Choroid plexus epithelial cell (primary cell): Measurements from ENCODE around the gene FAM124A.

ENCODE experiments used
- DNase-seq: peaks from one replicate; pipeline ENCODE4 v3.0.0-alpha.2; 2010; ENCODE audit warnings: low read depth
- H3K4me3 ChIP-seq: 2 replicates; pipeline ENCODE4 v1.5.1; 2011; ENCODE audit warnings: low read depth, mild to moderate bottlenecking, control low read depth, low read length, moderate library complexity
- CTCF ChIP-seq: conservative IDR thresholded peaks from 2 replicates; pipeline ENCODE4 v1.5.1; 2011; ENCODE audit warnings: low read depth, mild to moderate bottlenecking, control low read depth, inconsistent platforms, low read length, moderate library complexity

FAM124A gene

GRCh38 chr13:51240178-51240577, 18.0 kb downstream of the FAM124A start:
- no peak for DNase-seq
- H3K4me3 ChIP-seq, result no peak overlapping the region
- no peak for TF ChIP-seq CTCF

GRCh38 chr13:51240958-51241357, 18.8 kb downstream of the FAM124A start:
- DNase-seq, result no peak
- no peak overlapping the region for H3K4me3 ChIP-seq
- no peak for TF ChIP-seq CTCF

DNA sequence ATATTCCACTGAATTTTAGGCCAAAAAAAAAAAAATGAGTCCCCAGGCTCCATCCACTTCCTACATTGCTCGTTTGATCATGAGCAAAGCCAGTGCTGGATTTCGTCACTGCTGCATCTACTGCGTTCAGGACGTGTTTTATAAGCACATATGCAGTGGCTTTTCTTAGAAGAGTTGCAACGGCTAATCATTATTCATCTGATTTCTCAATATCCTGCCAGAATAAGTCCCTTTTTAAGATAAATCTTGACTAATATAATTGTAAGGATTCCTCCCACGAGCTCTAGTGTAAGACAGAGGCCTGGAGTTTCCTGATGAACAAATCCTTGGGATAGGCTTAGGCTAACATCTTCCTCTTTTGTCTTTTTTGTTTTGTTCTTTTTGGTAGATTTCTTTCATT, 19.5 kb downstream of the FAM124A start:
- peak; percentile 22 for DNase-seq
- H3K4me3 ChIP-seq, result no peak overlapping the region
- no peak for TF ChIP-seq CTCF

DNA sequence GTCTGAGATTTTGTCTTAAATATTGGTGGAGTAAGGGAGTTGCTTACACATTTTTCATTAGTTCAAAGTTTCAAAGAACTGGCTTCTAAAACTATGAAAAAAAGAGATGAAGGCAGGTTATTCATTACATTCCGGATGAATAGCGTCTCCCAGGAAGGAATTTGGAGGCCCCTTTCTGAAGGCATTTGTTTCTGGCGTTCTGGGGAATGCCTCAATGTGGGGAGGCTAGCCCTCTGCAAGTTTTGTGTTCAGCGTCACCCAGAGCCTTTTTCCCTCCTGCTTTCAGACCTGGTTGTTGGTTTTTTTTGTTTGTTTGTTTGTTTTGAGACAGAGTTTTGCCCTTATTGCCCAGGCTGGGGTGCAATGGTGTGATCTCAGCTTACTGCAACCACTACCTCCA, 21.0 kb downstream of the FAM124A start:
- TF ChIP-seq CTCF, result no peak
- no peak overlapping the region for H3K4me3 ChIP-seq
- no peak for DNase-seq

- TF ChIP-seq CTCF, result no peak
- DNase-seq, result no peak
- H3K4me3 ChIP-seq, result no peak overlapping the region
These were observed 21.6 kb downstream of the FAM124A start for GRCh38 chr13:51243832-51244231.

GRCh38 chr13:51244637-51245405, 22.6 kb downstream of the FAM124A start:
- no peak overlapping the region for H3K4me3 ChIP-seq
- no peak for TF ChIP-seq CTCF
- DNase-seq, result no peak

DNA sequence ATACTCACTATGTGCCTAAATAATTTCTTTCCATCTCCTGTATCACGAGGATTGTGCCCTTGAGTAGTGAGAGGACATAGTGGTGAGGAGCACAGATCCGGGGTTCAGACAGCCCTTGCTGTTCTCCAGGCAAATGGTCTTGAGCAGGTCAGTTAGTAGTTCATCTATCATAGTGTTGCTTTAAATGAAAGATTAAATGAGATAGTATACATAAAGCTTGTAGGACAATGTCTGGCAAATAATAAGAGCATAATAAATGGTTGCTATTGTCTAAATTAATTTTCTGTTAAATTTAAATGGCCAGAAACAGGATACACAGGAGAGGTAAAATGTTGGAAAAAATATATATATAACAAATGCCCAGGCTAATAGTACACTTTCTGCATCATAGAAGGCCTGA, 23.4 kb downstream of the FAM124A start:
- TF ChIP-seq CTCF, result no peak
- H3K4me3 ChIP-seq, result no peak overlapping the region
- DNase-seq, result no peak
